Kidney epithelial cell (primary cell): ENCODE results near the gene ZNF212. TPM values are rescaled to one million over a fixed set of nuclear protein-coding genes. Genes with fewer than 3 reads are reported as not detected.

ENCODE experiments used
- DNase-seq: peaks from one replicate; pipeline ENCODE4 v3.0.0-alpha.2; 2010; ENCODE audit warnings: low read depth
- H3K27me3 ChIP-seq: 2 replicates; pipeline ENCODE4 v1.6.0; 2011; ENCODE audit warnings: low read length; ENCODE audit not compliant: control insufficient read depth, insufficient read depth
- H3K36me3 ChIP-seq: 2 replicates; pipeline ENCODE4 v1.5.1; 2011; ENCODE audit warnings: low read length; ENCODE audit not compliant: control insufficient read depth, insufficient read depth
- H3K4me3 ChIP-seq: 2 replicates; pipeline ENCODE4 v1.5.1; 2011; ENCODE audit warnings: low read depth, mild to moderate bottlenecking, control low read depth, low read length
- CTCF ChIP-seq: IDR thresholded peaks from 2 replicates; pipeline ENCODE4 v1.5.1; 2011; ENCODE audit warnings: mild to moderate bottlenecking, moderate library complexity, low read length, control low read depth, inconsistent platforms; ENCODE audit not compliant: insufficient read depth, poor library complexity, severe bottlenecking
- total RNA-seq: library from RNA; depleted of rRNA; stranded (reverse); fragments of >200 nt; gene quantifications from 2 replicates; pipeline ENCODE4 v1.2.3, GENCODE V29; 2015

The ZNF212 gene
- total RNA-seq = 6.7 and 8.7 TPM in 2 replicates

GRCh38 chr7:149239345-149240143 lies at the start of gene ZNF212:
TSS of gene ZNF212 (plus strand) at chr7:149239651. CDS start at chr7:149239779, 128 bp downstream.
- Histone ChIP-seq H3K4me3 (peak within 1 kb of the TSS; percentile 85), H3K27me3 (no peaks in the 10 kb centered on the region), H3K36me3 (no peaks in the 10 kb centered on the region)
- peak; percentile 90 for TF ChIP-seq CTCF
- DNase-seq = no peak

- Histone ChIP-seq H3K36me3 (no peaks in the 10 kb centered on the region), H3K4me3 (no peak overlapping the region), H3K27me3 (no peaks in the 10 kb centered on the region)
- no peak for DNase-seq
- TF ChIP-seq CTCF = no peak
These were observed 47.6 kb upstream of the ZNF212 start for GRCh38 chr7:149191851-149192250.

- no peak for DNase-seq
- TF ChIP-seq CTCF = no peak
- Histone ChIP-seq H3K36me3 (peaks cover 5% of the 10 kb centered on the region), H3K27me3 (no peaks in the 10 kb centered on the region), H3K4me3 (no peak overlapping the region)
These were observed 44.7 kb upstream of the ZNF212 start for GRCh38 chr7:149194799-149195179.

- Histone ChIP-seq H3K36me3 (peaks cover 7% of the 10 kb centered on the region), H3K27me3 (no peaks in the 10 kb centered on the region), H3K4me3 (peak within 1 kb of the TSS; percentile 93)
- TF ChIP-seq CTCF = peak; percentile 76
- peak; percentile 68 for DNase-seq
These were observed 44.0 kb upstream of the ZNF212 start, which contains the start of gene ZNF282 for GRCh38 chr7:149195180-149196150. TSS of gene ZNF282 (plus strand) at chr7:149195546. CDS start at chr7:149195590, 44 bp downstream.

- peak overlapping the region; percentile 93 for H3K4me3 ChIP-seq
- no peaks in the 10 kb centered on the region for H3K27me3 ChIP-seq
- no peak for TF ChIP-seq CTCF
- no peak for DNase-seq
- peaks cover 7% of the 10 kb centered on the region for H3K36me3 ChIP-seq
These were observed 43.2 kb upstream of the ZNF212 start for GRCh38 chr7:149196151-149196704.
